ENCODE data around the gene MIEN1.
A peak's percentile ranks its signal among the peaks of the same experiment; 100 is the strongest.

MIEN1 gene

DNA sequence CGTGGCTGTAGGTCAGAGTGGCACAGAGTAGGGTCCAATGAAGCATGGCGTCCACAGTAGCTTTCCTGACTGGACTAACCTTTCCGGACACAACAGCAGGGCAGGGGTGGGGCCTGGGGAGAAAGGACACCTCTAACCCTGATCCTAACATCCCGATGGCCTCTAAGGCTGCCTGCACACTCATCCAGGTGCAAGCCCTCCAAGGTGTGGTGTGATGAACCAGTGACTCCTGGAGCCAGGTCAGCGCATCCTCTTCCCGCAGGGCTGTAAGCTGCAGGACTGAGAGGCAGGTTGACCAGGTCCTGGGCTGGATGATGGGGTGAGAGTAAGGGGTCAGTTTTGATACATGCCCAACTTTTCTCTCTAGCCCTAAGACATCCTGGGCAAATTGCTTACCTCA, 33.6 kb downstream of the MIEN1 start:
- no peak for DNase-seq

DNA sequence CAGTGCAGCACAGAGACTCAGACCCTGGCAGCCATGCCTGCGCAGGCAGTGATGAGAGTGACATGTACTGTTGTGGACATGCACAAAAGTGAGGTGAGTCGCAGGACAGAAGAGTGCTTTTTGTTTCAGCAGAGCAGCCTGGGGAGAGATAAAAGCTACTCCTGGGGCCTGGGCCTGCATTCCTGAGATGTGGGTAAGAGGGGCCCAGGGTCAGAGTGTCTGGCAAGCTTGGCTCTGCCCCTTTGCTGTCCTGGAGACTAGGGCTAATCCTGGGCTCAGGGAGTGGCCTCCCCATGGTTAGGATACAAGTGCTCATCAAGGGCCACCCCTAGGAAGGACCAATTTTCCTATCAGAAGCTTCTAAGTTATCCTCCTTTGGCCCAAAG, 35.2 kb downstream of the MIEN1 start:
- DNase-seq, result no peak

DNA sequence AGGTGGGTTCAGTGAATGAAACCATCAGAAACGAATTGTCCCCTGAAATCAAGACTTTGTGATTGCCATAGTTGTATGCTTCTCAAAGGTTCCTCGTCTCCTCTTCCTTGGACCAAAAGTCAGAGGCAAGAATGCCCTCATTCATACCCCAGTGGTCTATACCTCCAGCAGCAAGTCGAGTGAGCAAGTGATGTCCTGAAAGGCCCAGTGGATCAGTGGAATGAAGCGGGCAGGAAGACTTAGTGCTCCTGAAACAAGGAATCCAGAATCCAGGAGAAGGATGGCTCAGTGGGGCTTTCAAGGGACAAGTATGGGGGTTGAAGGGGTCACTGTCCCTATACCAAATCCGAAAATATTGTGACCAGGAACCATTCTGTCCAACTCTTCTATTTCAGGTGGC, 35.7 kb downstream of the MIEN1 start:
- DNase-seq, result no peak

GRCh38 chr17:39688945-39689344, 41.4 kb downstream of the MIEN1 start:
- DNase-seq, result no peak

GRCh38 chr17:39688475-39688835, 41.9 kb downstream of the MIEN1 start:
- no peak for DNase-seq

GRCh38 chr17:39687546-39688474, 42.5 kb downstream of the MIEN1 start, which contains the start of gene PGAP3:
PGAP3 (minus strand) TSS chr17:39688057; CDS start chr17:39688014, 43 bp downstream.
- peak; percentile 61 to 70 (median 66) for DNase-seq

DNA sequence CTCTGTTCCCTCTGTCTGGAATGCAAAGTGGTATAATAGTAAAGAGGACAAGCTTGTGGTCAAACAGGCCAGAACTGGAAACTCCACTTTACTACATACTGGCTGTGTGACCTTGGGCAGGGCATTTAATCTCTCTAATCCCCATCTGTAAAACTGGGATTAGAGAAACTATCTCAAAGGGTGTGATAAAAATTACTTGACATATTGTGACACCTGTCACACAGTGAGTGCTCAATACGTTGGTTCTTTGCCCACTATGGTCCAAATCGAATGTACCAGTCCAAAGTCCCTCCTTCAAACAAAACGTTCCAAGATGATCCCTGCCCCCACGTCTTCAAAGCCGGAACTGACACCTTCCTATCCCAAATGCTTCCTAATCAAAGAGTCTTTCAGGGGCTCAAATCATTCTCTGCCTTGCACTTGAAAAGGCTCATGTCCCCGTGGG, 43.2 kb downstream of the MIEN1 start:
- DNase-seq, result no peak

- DNase-seq, result no peak
These were observed 45.8 kb downstream of the MIEN1 start for GRCh38 chr17:39684369-39685192.

- DNase-seq, result no peak
These were observed 46.9 kb downstream of the MIEN1 start for GRCh38 chr17:39683295-39683939.

- DNase-seq, result peak in 1 of 4 experiments; percentile 15
These were observed 50.7 kb downstream of the MIEN1 start for GRCh38 chr17:39679521-39680192.
